Dedifferentiated amniotic fluid mesenchymal stem cell (primary cell): Measurements from ENCODE around the gene GTPBP3.
A peak's percentile ranks its signal among the peaks of the same experiment; 100 is the strongest.

Experiments used
- DNase-seq: peaks from one replicate; pipeline ENCODE4 v3.0.0-alpha.2; 2016; ENCODE audit errors: extremely low spot score

GTPBP3 gene

GRCh38 chr19:17309198-17309964 lies 28.0 kb upstream of the GTPBP3 start, which contains the start of gene DDA1:
Gene DDA1 (plus strand): TSS chr19:17309563. CDS start chr19:17309655, 92 bp downstream.
- peak; percentile 100 for DNase-seq

- no peak for DNase-seq
These were observed 27.3 kb upstream of the GTPBP3 start for GRCh38 chr19:17309965-17310461.

- DNase-seq: no peak
These were observed 25.7 kb upstream of the GTPBP3 start for GRCh38 chr19:17311455-17312188.

- no peak for DNase-seq
These were observed 24.9 kb upstream of the GTPBP3 start for GRCh38 chr19:17312189-17313113.

GRCh38 chr19:17314007-17314593 lies 23.3 kb upstream of the GTPBP3 start:
- DNase-seq: no peak

GRCh38 chr19:17318966-17319365 lies 18.4 kb upstream of the GTPBP3 start:
- DNase-seq: no peak

GRCh38 chr19:17319473-17320238 lies 17.7 kb upstream of the GTPBP3 start:
- no peak for DNase-seq

- DNase-seq: no peak
These were observed 16.9 kb upstream of the GTPBP3 start for GRCh38 chr19:17320435-17320834.

- DNase-seq: no peak
These were observed 15.5 kb upstream of the GTPBP3 start for GRCh38 chr19:17321655-17322489.

- no peak for DNase-seq
These were observed 14.5 kb upstream of the GTPBP3 start for GRCh38 chr19:17322854-17323253.

GRCh38 chr19:17323300-17323963 lies 13.9 kb upstream of the GTPBP3 start:
- no peak for DNase-seq

- DNase-seq: no peak
These were observed 13.4 kb upstream of the GTPBP3 start for GRCh38 chr19:17323964-17324332.

GRCh38 chr19:17324357-17325114 lies 12.8 kb upstream of the GTPBP3 start:
- DNase-seq: no peak

GRCh38 chr19:17325133-17325532 lies 12.2 kb upstream of the GTPBP3 start:
- DNase-seq: no peak

- no peak for DNase-seq
These were observed 11.3 kb upstream of the GTPBP3 start for GRCh38 chr19:17325881-17326594.

GRCh38 chr19:17326595-17326966 lies 10.8 kb upstream of the GTPBP3 start:
- no peak for DNase-seq

- no peak for DNase-seq
These were observed 10.2 kb upstream of the GTPBP3 start for GRCh38 chr19:17327068-17327653.
